Mesothelial cell of epicardium (in vitro differentiated cells): ENCODE data around the gene PERP. TPM values are rescaled to one million over a fixed set of nuclear protein-coding genes. Genes with fewer than 3 reads are reported as not detected.
A peak's percentile ranks its signal among the peaks of the same experiment; 100 is the strongest.

Source experiments
- DNase-seq, 2 experiments: peaks; one replicate each; pipeline ENCODE4 v3.0.0; 2021; ENCODE audit warnings: low spot score in 2 of 2; ENCODE audit not compliant: unreplicated experiment in 2 of 2
- H3K27ac Mint-ChIP-seq: 2 replicates; pipeline ENCODE4 v1.8.0; 2021; ENCODE audit warnings: mixed read lengths
- H3K27me3 Mint-ChIP-seq: 2 replicates; pipeline ENCODE4 v1.8.0; 2021; ENCODE audit warnings: low read depth, mixed read lengths
- H3K36me3 Mint-ChIP-seq: 2 replicates; pipeline ENCODE4 v1.8.0; 2021; ENCODE audit warnings: mixed read lengths
- H3K4me1 Mint-ChIP-seq: 2 replicates; pipeline ENCODE4 v1.8.0; 2021; ENCODE audit warnings: mixed read lengths
- H3K4me3 Mint-ChIP-seq: 2 replicates; pipeline ENCODE4 v1.8.0; 2021; ENCODE audit warnings: mild to moderate bottlenecking, moderate library complexity, mixed read lengths
- H3K9me3 Mint-ChIP-seq: 2 replicates; pipeline ENCODE4 v1.8.0; 2021; ENCODE audit warnings: mixed read lengths
- CTCF ChIP-seq: fragments of 200-600 bp; sonication (generic); IDR thresholded peaks from one replicate; pipeline ENCODE4 v1.5.0; 2021; ENCODE audit warnings: antibody characterized with exemption; ENCODE audit not compliant: unreplicated experiment
- total RNA-seq: library from RNA; stranded (reverse); gene quantifications from 3 replicates; pipeline ENCODE4 v1.2.1, GENCODE V29; 2021

The PERP gene
- total RNA-seq, 1 donor from 2014 or later, result 55.6 TPM

DNA sequence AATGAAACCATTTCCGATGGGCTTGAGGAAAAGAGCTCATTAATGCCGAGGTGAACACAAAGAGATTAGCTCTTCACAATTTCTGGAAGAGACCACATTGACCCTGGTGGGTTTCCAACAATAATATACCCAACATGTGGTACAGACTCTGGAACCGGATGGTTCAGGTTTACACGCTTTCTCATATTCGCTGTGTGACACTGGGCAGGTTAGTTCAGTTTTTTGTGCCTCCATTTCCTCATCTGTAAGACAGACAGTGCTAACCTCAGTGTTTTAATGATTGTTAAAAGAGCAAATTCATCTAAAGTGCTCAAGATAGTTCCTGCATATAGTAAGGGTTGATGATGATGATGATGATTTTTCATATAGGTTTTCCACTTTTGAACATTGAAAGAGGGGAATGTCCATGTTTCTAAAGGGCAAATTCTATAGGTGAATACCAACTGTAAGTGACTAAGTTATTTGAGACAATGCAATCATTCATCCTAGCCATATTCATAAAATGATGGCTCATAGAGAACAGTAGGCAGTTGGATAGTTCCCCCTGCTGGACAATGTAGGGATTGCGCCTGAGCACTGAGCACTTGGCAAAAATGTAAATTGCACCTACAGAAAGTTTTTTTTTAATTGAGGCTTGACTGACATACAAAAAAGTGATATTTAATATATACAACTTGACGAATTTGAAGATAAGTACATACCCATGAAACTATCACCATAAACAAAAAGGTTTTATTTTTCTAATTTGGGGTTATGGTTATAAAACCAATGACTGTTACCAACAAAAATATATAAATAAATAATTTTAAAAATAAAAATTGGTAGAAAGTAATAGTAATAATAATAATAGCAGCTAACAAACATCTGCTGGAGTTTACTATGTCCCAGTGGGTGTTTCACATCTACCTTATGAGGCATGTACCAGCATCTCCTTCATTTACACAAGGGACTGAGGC, 2.1 kb upstream of the PERP start:
- no peaks in the 10 kb centered on the region for H3K36me3 Mint-ChIP-seq
- peak; percentile 33 to 85 for DNase-seq
- no peak overlapping the region for H3K27ac Mint-ChIP-seq
- H3K4me3 Mint-ChIP-seq, result no peak overlapping the region
- TF ChIP-seq CTCF, result peak; percentile 98
- H3K27me3 Mint-ChIP-seq, result peaks cover 8% of the 10 kb centered on the region
- H3K9me3 Mint-ChIP-seq, result no peaks in the 10 kb centered on the region
- peaks cover 22% of the 10 kb centered on the region for H3K4me1 Mint-ChIP-seq

DNA sequence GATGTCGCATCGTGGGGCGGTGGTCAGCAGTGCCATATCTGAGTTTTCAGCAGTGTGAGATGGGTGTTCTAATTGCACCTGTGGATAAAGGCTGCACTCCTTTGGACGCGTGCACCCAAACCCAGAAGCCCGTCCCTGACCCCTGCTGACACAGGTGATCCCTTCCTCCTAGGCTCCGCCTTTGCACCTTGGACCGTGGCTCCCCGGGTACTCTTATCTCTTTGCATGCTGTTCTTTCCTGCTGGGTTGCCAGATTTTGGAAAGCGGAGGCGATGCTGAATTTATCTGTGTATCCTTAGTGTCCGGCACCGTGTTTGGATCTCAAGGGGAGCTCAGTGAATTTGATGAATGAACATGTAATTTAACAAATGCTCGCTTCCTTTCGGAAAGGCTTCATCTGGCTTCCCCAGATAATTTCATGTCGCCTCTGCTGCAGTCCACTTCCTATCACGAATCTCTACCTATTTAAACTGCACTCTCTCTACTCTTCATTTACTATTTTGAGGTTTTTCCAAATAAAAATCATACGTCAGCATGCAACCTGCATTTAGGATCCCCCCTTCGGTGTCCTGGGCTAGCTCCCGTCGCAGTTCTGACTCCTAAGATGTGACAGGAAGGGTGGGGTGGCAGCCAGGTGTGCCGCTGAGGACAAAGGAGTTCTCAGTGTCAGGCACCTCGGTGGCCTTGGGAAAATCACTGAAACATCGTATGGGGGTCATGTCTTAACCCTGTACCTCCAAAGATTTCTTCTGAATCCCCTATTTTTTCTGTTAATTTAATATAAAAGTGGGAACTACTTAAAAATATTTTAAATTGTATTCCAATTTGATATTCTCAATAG, 753 bp upstream of the PERP start:
- DNase-seq, result no peak
- no peak for TF ChIP-seq CTCF
- H3K27ac Mint-ChIP-seq, result peak overlapping the region; percentile 95
- peak overlapping the region; percentile 90 for H3K4me3 Mint-ChIP-seq
- peaks cover 4% of the 10 kb centered on the region for H3K27me3 Mint-ChIP-seq
- no peaks in the 10 kb centered on the region for H3K36me3 Mint-ChIP-seq
- H3K4me1 Mint-ChIP-seq, result peaks cover 27% of the 10 kb centered on the region
- H3K9me3 Mint-ChIP-seq, result no peaks in the 10 kb centered on the region

DNA sequence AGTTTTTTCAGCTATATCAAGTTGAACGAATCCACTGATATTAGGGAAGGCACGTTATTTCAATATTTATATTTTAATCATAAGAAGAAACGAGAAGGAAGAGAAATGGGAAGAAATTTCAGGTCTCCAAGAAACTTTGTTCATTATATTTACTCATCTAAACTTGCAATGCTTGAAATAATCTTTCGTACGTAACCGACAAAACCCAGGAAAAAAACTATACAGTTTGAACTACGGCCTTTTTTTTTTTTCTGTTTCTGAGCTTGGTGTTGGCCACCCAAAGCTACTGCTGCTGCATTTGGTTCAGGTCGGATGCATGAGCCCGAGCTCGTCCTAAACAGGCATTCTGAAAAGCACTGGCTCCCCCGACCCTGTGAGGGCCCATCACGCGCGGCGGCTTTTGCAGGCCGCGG, 548 bp downstream of the PERP start:
- H3K4me1 Mint-ChIP-seq, result peaks cover 36% of the 10 kb centered on the region
- peak overlapping the region; percentile 98 for H3K27ac Mint-ChIP-seq
- H3K36me3 Mint-ChIP-seq, result no peaks in the 10 kb centered on the region
- H3K4me3 Mint-ChIP-seq, result peak overlapping the region; percentile 88
- no peaks in the 10 kb centered on the region for H3K9me3 Mint-ChIP-seq
- peaks cover 4% of the 10 kb centered on the region for H3K27me3 Mint-ChIP-seq
- DNase-seq, result no peak
- no peak for TF ChIP-seq CTCF

- no peaks in the 10 kb centered on the region for H3K9me3 Mint-ChIP-seq
- H3K27ac Mint-ChIP-seq, result peak overlapping the region; percentile 98
- peaks cover 39% of the 10 kb centered on the region for H3K4me1 Mint-ChIP-seq
- DNase-seq, result no peak
- H3K36me3 Mint-ChIP-seq, result peaks cover 2% of the 10 kb centered on the region
- H3K4me3 Mint-ChIP-seq, result peak overlapping the region; percentile 88
- peaks cover 4% of the 10 kb centered on the region for H3K27me3 Mint-ChIP-seq
- TF ChIP-seq CTCF, result no peak
Measured at GRCh38 chr6:138105880-138106664, 1.1 kb downstream of the PERP start.

GRCh38 chr6:138105446-138105845, 1.8 kb downstream of the PERP start:
- Mint-ChIP-seq H3K36me3 (peaks cover 2% of the 10 kb centered on the region), H3K27me3 (peaks cover 4% of the 10 kb centered on the region), H3K27ac (peak overlapping the region; percentile 98), H3K4me3 (peak overlapping the region; percentile 88), H3K4me1 (peaks cover 43% of the 10 kb centered on the region), H3K9me3 (no peaks in the 10 kb centered on the region)
- TF ChIP-seq CTCF, result no peak
- no peak for DNase-seq
